HUES6 (cell line): ENCODE results near the gene ARHGAP15.
A peak's percentile ranks its signal among the peaks of the same experiment; 100 is the strongest.

Experiments
- H3K27ac ChIP-seq: 2 replicates; pipeline ENCODE4 v1.7.0; 2013; ENCODE audit warnings: low read depth, mild to moderate bottlenecking, low read length, inconsistent platforms
- H3K27me3 ChIP-seq: 2 replicates; pipeline ENCODE4 v1.6.1; 2013; ENCODE audit warnings: low read length; ENCODE audit not compliant: control insufficient read depth, insufficient read depth
- H3K36me3 ChIP-seq: 2 replicates; pipeline ENCODE4 v1.6.1; 2013; ENCODE audit warnings: low read length; ENCODE audit not compliant: control insufficient read depth, insufficient read depth
- H3K4me1 ChIP-seq: 2 replicates; pipeline ENCODE4 v1.6.1; 2013; ENCODE audit warnings: low read length; ENCODE audit not compliant: control insufficient read depth, insufficient read depth
- H3K4me3 ChIP-seq: 2 replicates; pipeline ENCODE4 v1.5.1; 2013; ENCODE audit warnings: low read depth, low read length
- H3K9ac ChIP-seq: one replicate; pipeline ENCODE4 v1.6.1; 2013; ENCODE audit warnings: mild to moderate bottlenecking, low read length
- H3K9me3 ChIP-seq: 2 replicates; pipeline ENCODE4 v1.6.1; 2013; ENCODE audit warnings: low read depth, low read length; ENCODE audit not compliant: control insufficient read depth, insufficient read depth

ARHGAP15 gene

GRCh38 chr2:143226714-143227541 is 97.7 kb downstream of the ARHGAP15 start:
- H3K27me3 ChIP-seq: no peaks in the 10 kb centered on the region
- no peaks in the 10 kb centered on the region for H3K9me3 ChIP-seq
- H3K4me1 ChIP-seq: peaks cover 16% of the 10 kb centered on the region
- no peak overlapping the region for H3K27ac ChIP-seq
- no peak overlapping the region for H3K9ac ChIP-seq
- H3K4me3 ChIP-seq: no peak overlapping the region
- no peaks in the 10 kb centered on the region for H3K36me3 ChIP-seq

- Histone ChIP-seq H3K9me3 (no peaks in the 10 kb centered on the region), H3K36me3 (no peaks in the 10 kb centered on the region), H3K4me1 (peaks cover 16% of the 10 kb centered on the region), H3K27me3 (no peaks in the 10 kb centered on the region), H3K9ac (peak overlapping the region; percentile 7), H3K27ac (0 out of 2 replicates have a peak overlapping the region, but pooled peaks have one; percentile 30), H3K4me3 (no peak overlapping the region)
These were observed 100.2 kb downstream of the ARHGAP15 start for GRCh38 chr2:143229411-143229810.

- Histone ChIP-seq H3K9ac (no peak overlapping the region), H3K4me1 (peaks cover 16% of the 10 kb centered on the region), H3K27ac (no peak overlapping the region), H3K36me3 (no peaks in the 10 kb centered on the region), H3K4me3 (no peak overlapping the region), H3K9me3 (no peaks in the 10 kb centered on the region), H3K27me3 (no peaks in the 10 kb centered on the region)
These were observed 100.7 kb downstream of the ARHGAP15 start for GRCh38 chr2:143229952-143230351.

- H3K36me3 ChIP-seq: no peaks in the 10 kb centered on the region
- no peak overlapping the region for H3K4me3 ChIP-seq
- H3K27me3 ChIP-seq: no peaks in the 10 kb centered on the region
- no peaks in the 10 kb centered on the region for H3K9me3 ChIP-seq
- peaks cover 16% of the 10 kb centered on the region for H3K4me1 ChIP-seq
- H3K27ac ChIP-seq: peak overlapping the region; percentile 63; the same call in 1 of the 2 replicates
- H3K9ac ChIP-seq: no peak overlapping the region
These were observed 101.5 kb downstream of the ARHGAP15 start for GRCh38 chr2:143230506-143231253.

GRCh38 chr2:143231254-143231645 is 102.0 kb downstream of the ARHGAP15 start:
- H3K4me3 ChIP-seq: no peak overlapping the region
- H3K9ac ChIP-seq: no peak overlapping the region
- no peaks in the 10 kb centered on the region for H3K27me3 ChIP-seq
- no peaks in the 10 kb centered on the region for H3K9me3 ChIP-seq
- no peaks in the 10 kb centered on the region for H3K36me3 ChIP-seq
- no peak overlapping the region for H3K27ac ChIP-seq
- H3K4me1 ChIP-seq: peaks cover 16% of the 10 kb centered on the region

- Histone ChIP-seq H3K9me3 (no peaks in the 10 kb centered on the region), H3K4me1 (peaks cover 11% of the 10 kb centered on the region), H3K27ac (no peak overlapping the region), H3K4me3 (no peak overlapping the region), H3K36me3 (no peaks in the 10 kb centered on the region), H3K9ac (no peak overlapping the region), H3K27me3 (no peaks in the 10 kb centered on the region)
These were observed 108.0 kb downstream of the ARHGAP15 start for GRCh38 chr2:143237146-143237777.

GRCh38 chr2:143241403-143242088 is 112.3 kb downstream of the ARHGAP15 start:
- peak overlapping the region; percentile 20; the same call in 1 of the 2 replicates for H3K4me3 ChIP-seq
- no peak overlapping the region for H3K27ac ChIP-seq
- H3K9ac ChIP-seq: no peak overlapping the region
- no peaks in the 10 kb centered on the region for H3K36me3 ChIP-seq
- no peaks in the 10 kb centered on the region for H3K9me3 ChIP-seq
- H3K27me3 ChIP-seq: no peaks in the 10 kb centered on the region
- peaks cover 11% of the 10 kb centered on the region for H3K4me1 ChIP-seq

GRCh38 chr2:143246246-143246645 is 117.0 kb downstream of the ARHGAP15 start:
- no peak overlapping the region for H3K4me3 ChIP-seq
- peaks cover 7% of the 10 kb centered on the region for H3K4me1 ChIP-seq
- no peaks in the 10 kb centered on the region for H3K36me3 ChIP-seq
- no peak overlapping the region for H3K27ac ChIP-seq
- no peaks in the 10 kb centered on the region for H3K9me3 ChIP-seq
- H3K9ac ChIP-seq: no peak overlapping the region
- no peaks in the 10 kb centered on the region for H3K27me3 ChIP-seq

- Histone ChIP-seq H3K9ac (no peak overlapping the region), H3K4me1 (peaks cover under 1% of the 10 kb centered on the region; the same call in 1 of the 2 replicates), H3K4me3 (no peak overlapping the region), H3K9me3 (no peaks in the 10 kb centered on the region), H3K27me3 (no peaks in the 10 kb centered on the region), H3K36me3 (no peaks in the 10 kb centered on the region), H3K27ac (no peak overlapping the region)
These were observed 117.9 kb downstream of the ARHGAP15 start for GRCh38 chr2:143246815-143247744.

GRCh38 chr2:143248631-143249030 is 119.4 kb downstream of the ARHGAP15 start:
- Histone ChIP-seq H3K9me3 (no peaks in the 10 kb centered on the region), H3K4me1 (no peaks in the 10 kb centered on the region), H3K27ac (no peak overlapping the region), H3K4me3 (no peak overlapping the region), H3K9ac (no peak overlapping the region), H3K27me3 (no peaks in the 10 kb centered on the region), H3K36me3 (no peaks in the 10 kb centered on the region)
